HEK293T (cell line): ENCODE data around the gene TSKU.

Experiments
- CTCF ChIA-PET: fragments of 350-600 bp; formaldehyde crosslinking; extraction: SDS; loops from one replicate; lab custom pipeline; 2021; ENCODE audit warnings: antibody characterized with exemption, inconsistent platforms; lab: Yijun Ruan, JAX
- POLR2A ChIA-PET: fragments of 350-600 bp; formaldehyde crosslinking; extraction: SDS; loops from one replicate; lab custom pipeline; 2020; ENCODE audit warnings: antibody characterized with exemption, inconsistent platforms; lab: Yijun Ruan, JAX
- DNase-seq: peaks from one replicate; pipeline ENCODE4 v3.0.0; 2012; ENCODE audit warnings: mixed read lengths; ENCODE audit errors: extremely low spot score
- ARNT ChIP-seq: fragments of 450-650 bp; IDR thresholded peaks from 2 replicates; pipeline ENCODE4 v1.6.1; 2017; ENCODE audit warnings: mild to moderate bottlenecking
- BHLHE40 ChIP-seq: fragments of 450-650 bp; IDR thresholded peaks from 2 replicates; pipeline ENCODE4 v1.6.1; 2016; ENCODE audit warnings: mild to moderate bottlenecking, moderate library complexity, borderline replicate concordance
- CTBP1 ChIP-seq: fragments of 450-650 bp; IDR thresholded peaks from 2 replicates; pipeline ENCODE4 v1.6.1; 2016; ENCODE audit warnings: borderline replicate concordance
- ELF4 ChIP-seq: fragments of 450-650 bp; IDR thresholded peaks from 2 replicates; pipeline ENCODE4 v1.6.1; 2017; ENCODE audit warnings: antibody characterized with exemption
- FOXA1 ChIP-seq: fragments of 450-650 bp; IDR thresholded peaks from 2 replicates; pipeline ENCODE4 v1.6.1; 2016; ENCODE audit warnings: mild to moderate bottlenecking
- FOXK2 ChIP-seq: fragments of 450-650 bp; IDR thresholded peaks from 2 replicates; pipeline ENCODE4 v1.6.1; 2016; ENCODE audit warnings: mild to moderate bottlenecking
- FOXM1 ChIP-seq: fragments of 450-650 bp; IDR thresholded peaks from 2 replicates; pipeline ENCODE4 v1.6.1; 2017; ENCODE audit warnings: mild to moderate bottlenecking, borderline replicate concordance
- HDGF ChIP-seq: fragments of 450-650 bp; IDR thresholded peaks from 2 replicates; pipeline ENCODE4 v1.6.1; 2017; ENCODE audit warnings: antibody characterized with exemption, borderline replicate concordance
- L3MBTL2 ChIP-seq: fragments of 450-650 bp; conservative IDR thresholded peaks from 2 replicates; pipeline ENCODE4 v1.6.1; 2016; ENCODE audit warnings: mild to moderate bottlenecking
- LEF1 ChIP-seq: fragments of 450-650 bp; IDR thresholded peaks from 2 replicates; pipeline ENCODE4 v1.6.1; 2017; ENCODE audit warnings: mild to moderate bottlenecking, borderline replicate concordance
- NFRKB ChIP-seq: fragments of 450-650 bp; IDR thresholded peaks from 2 replicates; pipeline ENCODE4 v1.6.1; 2016; ENCODE audit warnings: mild to moderate bottlenecking, moderate library complexity
- PKNOX1 ChIP-seq: fragments of 450-650 bp; IDR thresholded peaks from 2 replicates; pipeline ENCODE4 v1.6.1; 2016
- SP1 ChIP-seq: fragments of 450-650 bp; IDR thresholded peaks from 2 replicates; pipeline ENCODE4 v1.6.1; 2017
- SUZ12 ChIP-seq: fragments of 450-650 bp; IDR thresholded peaks from 2 replicates; pipeline ENCODE4 v1.6.1; 2016; ENCODE audit warnings: mild to moderate bottlenecking
- TARDBP ChIP-seq: fragments of 450-650 bp; IDR thresholded peaks from 2 replicates; pipeline ENCODE4 v1.6.1; 2016
- ZNF384 ChIP-seq: fragments of 450-650 bp; IDR thresholded peaks from 2 replicates; pipeline ENCODE4 v1.6.1; 2016

TSKU gene

GRCh38 chr11:76763573-76764346 lies 19.4 kb upstream of the TSKU start:
- no peak for DNase-seq
- TF ChIP-seq L3MBTL2 = no peak
- TF ChIP-seq FOXA1 = no peak
- no peak for TF ChIP-seq ARNT
- no peak for TF ChIP-seq FOXK2
- no peak for TF ChIP-seq PKNOX1
- no peak for TF ChIP-seq BHLHE40
- TF ChIP-seq HDGF = no peak
- no peak for TF ChIP-seq ZNF384
- TF ChIP-seq LEF1 = no peak
- no peak for TF ChIP-seq SP1
- TF ChIP-seq FOXM1 = no peak
- no peak for TF ChIP-seq SUZ12
- TF ChIP-seq NFRKB = no peak
- no peak for TF ChIP-seq TARDBP
- no peak for TF ChIP-seq CTBP1
- no peak for TF ChIP-seq ELF4
- CTCF ChIA-PET = interaction anchor here (1.0 kb wide), 1 partner anchor 41 kb away, joined by 3 read pairs; no protein-coding TSS in a partner anchor
- POLR2A ChIA-PET = no interaction called here

DNA sequence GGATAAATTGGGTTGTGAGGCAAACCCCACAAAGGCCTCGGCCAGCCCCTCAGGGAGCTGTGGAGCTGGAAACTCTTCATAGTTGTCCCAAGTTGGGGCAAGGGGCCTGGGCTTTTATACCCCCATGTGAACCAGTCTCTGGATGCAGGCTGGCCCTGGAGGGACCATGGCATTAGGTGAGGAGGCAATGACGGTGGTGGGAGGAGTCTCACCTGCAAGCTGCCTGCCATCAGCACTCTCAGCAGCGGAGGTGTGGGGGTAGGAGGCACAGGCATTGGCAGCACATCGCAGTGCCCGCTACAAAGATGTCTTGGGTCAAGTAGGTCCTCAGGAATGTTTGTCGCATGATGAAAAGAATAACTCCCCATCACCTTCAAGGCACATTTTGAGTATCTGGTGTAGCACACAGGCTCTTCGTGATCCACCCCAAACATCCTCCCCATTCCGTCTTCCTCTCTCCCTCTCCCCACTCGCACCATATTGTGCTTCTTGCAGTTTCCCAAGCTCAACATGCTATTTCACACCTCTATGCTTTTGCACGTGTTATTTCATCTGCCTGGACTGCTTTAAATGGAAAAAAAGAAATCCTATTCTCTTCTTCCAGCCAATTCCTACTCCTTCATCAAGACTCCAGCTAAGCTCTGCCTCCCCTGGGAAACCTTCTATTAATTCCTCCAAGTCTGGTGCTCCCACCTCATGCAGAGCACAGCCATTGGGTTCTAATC lies 18.1 kb upstream of the TSKU start:
- TF ChIP-seq HDGF (no peak), SUZ12 (no peak), FOXK2 (no peak), PKNOX1 (no peak), TARDBP (no peak), SP1 (no peak)
- DNase-seq = no peak
- ChIA-PET CTCF (interaction anchor here (1.0 kb wide), 1 partner anchor 42 kb away, joined by 3 read pairs; no protein-coding TSS in a partner anchor), POLR2A (no interaction called here)

DNA sequence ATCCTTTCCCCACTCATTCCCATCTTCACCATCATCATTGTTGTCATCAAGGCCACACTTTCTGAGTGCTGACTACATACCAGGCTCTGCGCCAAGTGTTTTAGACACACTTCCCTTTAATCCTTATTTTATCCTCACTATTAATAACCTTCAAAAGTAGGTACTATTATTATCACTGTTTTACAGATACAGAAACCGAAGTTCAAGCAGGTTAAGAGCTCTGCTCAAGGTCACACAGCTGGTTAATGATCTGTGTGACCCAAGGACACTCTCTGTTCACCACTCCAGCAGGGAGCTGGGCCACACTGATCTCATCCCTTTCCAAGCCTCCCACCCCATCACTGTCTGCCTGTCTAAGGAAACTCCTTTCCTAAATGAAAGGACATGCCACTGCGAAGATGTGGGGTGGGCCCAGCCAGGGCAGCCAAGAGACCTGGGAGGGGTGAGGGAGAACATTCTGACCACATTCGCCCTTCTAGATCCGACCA lies 17.2 kb upstream of the TSKU start:
- TF ChIP-seq FOXA1 = no peak
- no peak for TF ChIP-seq TARDBP
- no peak for TF ChIP-seq CTBP1
- no peak for TF ChIP-seq SUZ12
- TF ChIP-seq SP1 = no peak
- no peak for TF ChIP-seq ZNF384
- TF ChIP-seq ELF4 = no peak
- no peak for TF ChIP-seq HDGF
- no peak for TF ChIP-seq BHLHE40
- no peak for TF ChIP-seq LEF1
- TF ChIP-seq PKNOX1 = no peak
- no peak for TF ChIP-seq FOXM1
- no peak for DNase-seq
- CTCF ChIA-PET = no interaction called here
- POLR2A ChIA-PET = no interaction called here

- ChIA-PET CTCF (no interaction called here), POLR2A (no interaction called here)
Measured at GRCh38 chr11:76766521-76766920, 16.6 kb upstream of the TSKU start.

DNA sequence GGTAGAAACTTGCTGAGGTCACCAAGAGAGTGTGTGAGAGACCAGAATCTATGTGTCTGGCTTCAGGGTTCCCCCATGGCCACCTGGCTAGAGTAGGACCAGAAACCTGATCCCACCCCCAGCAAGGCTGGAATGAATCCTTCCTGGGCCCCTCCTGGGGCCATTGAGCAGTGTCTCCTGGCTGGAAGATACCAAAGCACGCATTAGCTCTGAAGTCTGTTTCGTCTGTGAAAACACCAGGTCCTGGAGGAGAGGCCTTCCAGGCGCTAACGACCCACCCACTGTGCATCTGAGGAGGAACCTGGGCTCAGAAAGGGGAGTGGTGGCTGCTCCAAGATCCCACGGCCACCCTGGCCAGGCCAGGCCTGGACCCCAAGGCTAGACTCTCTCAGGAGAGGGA lies 15.5 kb upstream of the TSKU start:
- ChIA-PET CTCF (no interaction called here), POLR2A (no interaction called here)
- DNase-seq = no peak
- no peak for TF ChIP-seq BHLHE40
- TF ChIP-seq NFRKB = no peak
- TF ChIP-seq FOXA1 = no peak
- no peak for TF ChIP-seq TARDBP
- TF ChIP-seq ZNF384 = no peak
- no peak for TF ChIP-seq ELF4
- no peak for TF ChIP-seq SP1
- TF ChIP-seq ARNT = no peak
- no peak for TF ChIP-seq FOXK2
- no peak for TF ChIP-seq PKNOX1
- TF ChIP-seq LEF1 = no peak
- no peak for TF ChIP-seq HDGF
- no peak for TF ChIP-seq FOXM1
- no peak for TF ChIP-seq SUZ12
- TF ChIP-seq CTBP1 = no peak

More at GRCh38 chr11:76766521-76766920, 16.6 kb upstream of the TSKU start:
- no peak for TF ChIP-seq NFRKB
- TF ChIP-seq SP1 = no peak
- TF ChIP-seq FOXK2 = no peak
- no peak for TF ChIP-seq HDGF
- no peak for TF ChIP-seq SUZ12
- no peak for TF ChIP-seq FOXA1
- TF ChIP-seq FOXM1 = no peak
- no peak for TF ChIP-seq LEF1
- DNase-seq = no peak
